Measurements from ENCODE around the gene SCARB1.

DNA sequence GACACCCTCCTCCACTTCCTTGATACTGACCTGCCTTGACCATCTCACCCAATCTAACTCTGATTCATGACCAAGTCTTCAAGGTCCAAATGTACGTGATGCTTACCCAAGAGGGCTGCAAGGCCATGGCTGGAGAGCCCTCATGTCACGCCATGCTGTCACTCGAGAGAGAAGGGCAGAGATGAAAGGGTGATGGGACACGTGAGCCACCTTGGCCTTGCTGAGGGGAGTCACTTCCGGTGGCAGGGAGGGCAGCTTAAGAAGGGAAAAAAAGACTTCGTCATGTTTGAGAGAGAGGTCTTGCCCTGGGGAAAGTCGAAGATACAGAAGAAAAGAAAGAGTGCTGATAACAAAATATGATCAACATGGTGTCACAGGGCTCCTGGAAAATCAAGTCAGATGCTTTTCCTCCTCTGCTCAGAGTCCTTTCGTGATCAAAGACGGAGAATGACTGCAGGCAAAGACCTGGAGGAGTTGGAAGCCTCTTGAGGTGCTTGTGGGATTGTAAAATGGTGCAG lies 3.3 kb upstream of the SCARB1 start:
- no peak for TF ChIP-seq POLR2AphosphoS5 (IDR thresholded peaks at IDR 0.05; ENCODE audit: low read depth)
- no peak for TF ChIP-seq JUNB (IDR thresholded peaks at IDR 0.05; ENCODE audit: unreplicated experiment)
- TF ChIP-seq, protein P1, sequence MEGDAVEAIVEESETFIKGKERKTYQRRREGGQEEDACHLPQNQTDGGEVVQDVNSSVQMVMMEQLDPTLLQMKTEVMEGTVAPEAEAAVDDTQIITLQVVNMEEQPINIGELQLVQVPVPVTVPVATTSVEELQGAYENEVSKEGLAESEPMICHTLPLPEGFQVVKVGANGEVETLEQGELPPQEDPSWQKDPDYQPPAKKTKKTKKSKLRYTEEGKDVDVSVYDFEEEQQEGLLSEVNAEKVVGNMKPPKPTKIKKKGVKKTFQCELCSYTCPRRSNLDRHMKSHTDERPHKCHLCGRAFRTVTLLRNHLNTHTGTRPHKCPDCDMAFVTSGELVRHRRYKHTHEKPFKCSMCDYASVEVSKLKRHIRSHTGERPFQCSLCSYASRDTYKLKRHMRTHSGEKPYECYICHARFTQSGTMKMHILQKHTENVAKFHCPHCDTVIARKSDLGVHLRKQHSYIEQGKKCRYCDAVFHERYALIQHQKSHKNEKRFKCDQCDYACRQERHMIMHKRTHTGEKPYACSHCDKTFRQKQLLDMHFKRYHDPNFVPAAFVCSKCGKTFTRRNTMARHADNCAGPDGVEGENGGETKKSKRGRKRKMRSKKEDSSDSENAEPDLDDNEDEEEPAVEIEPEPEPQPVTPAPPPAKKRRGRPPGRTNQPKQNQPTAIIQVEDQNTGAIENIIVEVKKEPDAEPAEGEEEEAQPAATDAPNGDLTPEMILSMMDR (conservative IDR thresholded peaks at IDR 0.05; ENCODE audit: low read depth in 2 of 2) = no peak
- TF ChIP-seq, protein P2, sequence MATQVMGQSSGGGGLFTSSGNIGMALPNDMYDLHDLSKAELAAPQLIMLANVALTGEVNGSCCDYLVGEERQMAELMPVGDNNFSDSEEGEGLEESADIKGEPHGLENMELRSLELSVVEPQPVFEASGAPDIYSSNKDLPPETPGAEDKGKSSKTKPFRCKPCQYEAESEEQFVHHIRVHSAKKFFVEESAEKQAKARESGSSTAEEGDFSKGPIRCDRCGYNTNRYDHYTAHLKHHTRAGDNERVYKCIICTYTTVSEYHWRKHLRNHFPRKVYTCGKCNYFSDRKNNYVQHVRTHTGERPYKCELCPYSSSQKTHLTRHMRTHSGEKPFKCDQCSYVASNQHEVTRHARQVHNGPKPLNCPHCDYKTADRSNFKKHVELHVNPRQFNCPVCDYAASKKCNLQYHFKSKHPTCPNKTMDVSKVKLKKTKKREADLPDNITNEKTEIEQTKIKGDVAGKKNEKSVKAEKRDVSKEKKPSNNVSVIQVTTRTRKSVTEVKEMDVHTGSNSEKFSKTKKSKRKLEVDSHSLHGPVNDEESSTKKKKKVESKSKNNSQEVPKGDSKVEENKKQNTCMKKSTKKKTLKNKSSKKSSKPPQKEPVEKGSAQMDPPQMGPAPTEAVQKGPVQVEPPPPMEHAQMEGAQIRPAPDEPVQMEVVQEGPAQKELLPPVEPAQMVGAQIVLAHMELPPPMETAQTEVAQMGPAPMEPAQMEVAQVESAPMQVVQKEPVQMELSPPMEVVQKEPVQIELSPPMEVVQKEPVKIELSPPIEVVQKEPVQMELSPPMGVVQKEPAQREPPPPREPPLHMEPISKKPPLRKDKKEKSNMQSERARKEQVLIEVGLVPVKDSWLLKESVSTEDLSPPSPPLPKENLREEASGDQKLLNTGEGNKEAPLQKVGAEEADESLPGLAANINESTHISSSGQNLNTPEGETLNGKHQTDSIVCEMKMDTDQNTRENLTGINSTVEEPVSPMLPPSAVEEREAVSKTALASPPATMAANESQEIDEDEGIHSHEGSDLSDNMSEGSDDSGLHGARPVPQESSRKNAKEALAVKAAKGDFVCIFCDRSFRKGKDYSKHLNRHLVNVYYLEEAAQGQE (IDR thresholded peaks at IDR 0.05; ENCODE audit: unreplicated experiment) = no peak
- TF ChIP-seq EZH2phosphoT487 (IDR thresholded peaks at IDR 0.05; ENCODE audit: unreplicated experiment) = no peak
- TF ChIP-seq CREB1 (CRISPR knock-in tag; IDR thresholded peaks at IDR 0.05; ENCODE audit: low read depth) = no peak
- TF ChIP-seq EZH2 (IDR thresholded peaks at IDR 0.05; ENCODE audit: low read depth, unreplicated experiment) = no peak
- TF ChIP-seq, protein P3, sequence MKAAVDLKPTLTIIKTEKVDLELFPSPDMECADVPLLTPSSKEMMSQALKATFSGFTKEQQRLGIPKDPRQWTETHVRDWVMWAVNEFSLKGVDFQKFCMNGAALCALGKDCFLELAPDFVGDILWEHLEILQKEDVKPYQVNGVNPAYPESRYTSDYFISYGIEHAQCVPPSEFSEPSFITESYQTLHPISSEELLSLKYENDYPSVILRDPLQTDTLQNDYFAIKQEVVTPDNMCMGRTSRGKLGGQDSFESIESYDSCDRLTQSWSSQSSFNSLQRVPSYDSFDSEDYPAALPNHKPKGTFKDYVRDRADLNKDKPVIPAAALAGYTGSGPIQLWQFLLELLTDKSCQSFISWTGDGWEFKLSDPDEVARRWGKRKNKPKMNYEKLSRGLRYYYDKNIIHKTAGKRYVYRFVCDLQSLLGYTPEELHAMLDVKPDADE (IDR thresholded peaks at IDR 0.05) = no peak
- no peak for TF ChIP-seq ZNF331 (CRISPR knock-in tag; IDR thresholded peaks at IDR 0.05; ENCODE audit: low read depth)

Measured in GM23338 (cell line).